Lower lobe of right lung (tissue), 2 donors: ENCODE results near the gene TRPM2. TPM values are rescaled to one million over a fixed set of nuclear protein-coding genes. Genes with fewer than 3 reads are reported as not detected.

ENCODE experiments used
- ATAC-seq, 2 donors: fragments of 200-7000 bp; cut with Tn5 transposase; one replicate each; pipeline ENCODE4 v1.9.1; 2020 to 2022; ENCODE audit warnings: mild to moderate bottlenecking in 2 of 2, moderate library complexity in 2 of 2
- DNase-seq: peaks from one replicate; pipeline ENCODE4 v3.0.0-alpha.2; 2020
- H3K27ac ChIP-seq: fragments of 200-600 bp; one replicate; pipeline ENCODE4 v1.8.0; 2022
- H3K27me3 ChIP-seq: fragments of 200-600 bp; one replicate; pipeline ENCODE4 v1.8.0; 2022; ENCODE audit warnings: low read depth
- H3K36me3 ChIP-seq: fragments of 200-600 bp; one replicate; pipeline ENCODE4 v1.8.0; 2022; ENCODE audit warnings: mild to moderate bottlenecking
- H3K4me1 ChIP-seq: fragments of 200-600 bp; one replicate; pipeline ENCODE4 v1.8.0; 2022
- H3K4me3 ChIP-seq: fragments of 200-600 bp; one replicate; pipeline ENCODE4 v1.8.0; 2022; ENCODE audit warnings: mild to moderate bottlenecking
- H3K9me3 ChIP-seq: fragments of 200-600 bp; one replicate; pipeline ENCODE4 v1.8.0; 2022
- intact Hi-C: fragments of 100-400 bp; cut with DNase I; formaldehyde crosslinking; loops from one replicate; pipeline ENCODE4 v1.11.0; 2022
- total RNA-seq: library from RNA; stranded (reverse); fragmentation: NEBNext Ultra II Directional; extraction: Animal tissue kit (Norgen Biotek cat#: 25700); gene quantifications from one replicate; pipeline ENCODE4 v1.2.1, GENCODE V29; 2021
- TF ChIP-seq, protein P1 (sequence below): fragments of 200-600 bp; IDR thresholded peaks from one replicate; pipeline ENCODE4 v1.8.0; 2022; ENCODE audit warnings: antibody characterized with exemption, mild to moderate bottlenecking
- donor health status: DM: no; HTN: yes; CAD: no; lungs with severe emphysema.

The TRPM2 gene
- total RNA-seq, 1 donor from 2014 or later = 17.9 TPM

DNA sequence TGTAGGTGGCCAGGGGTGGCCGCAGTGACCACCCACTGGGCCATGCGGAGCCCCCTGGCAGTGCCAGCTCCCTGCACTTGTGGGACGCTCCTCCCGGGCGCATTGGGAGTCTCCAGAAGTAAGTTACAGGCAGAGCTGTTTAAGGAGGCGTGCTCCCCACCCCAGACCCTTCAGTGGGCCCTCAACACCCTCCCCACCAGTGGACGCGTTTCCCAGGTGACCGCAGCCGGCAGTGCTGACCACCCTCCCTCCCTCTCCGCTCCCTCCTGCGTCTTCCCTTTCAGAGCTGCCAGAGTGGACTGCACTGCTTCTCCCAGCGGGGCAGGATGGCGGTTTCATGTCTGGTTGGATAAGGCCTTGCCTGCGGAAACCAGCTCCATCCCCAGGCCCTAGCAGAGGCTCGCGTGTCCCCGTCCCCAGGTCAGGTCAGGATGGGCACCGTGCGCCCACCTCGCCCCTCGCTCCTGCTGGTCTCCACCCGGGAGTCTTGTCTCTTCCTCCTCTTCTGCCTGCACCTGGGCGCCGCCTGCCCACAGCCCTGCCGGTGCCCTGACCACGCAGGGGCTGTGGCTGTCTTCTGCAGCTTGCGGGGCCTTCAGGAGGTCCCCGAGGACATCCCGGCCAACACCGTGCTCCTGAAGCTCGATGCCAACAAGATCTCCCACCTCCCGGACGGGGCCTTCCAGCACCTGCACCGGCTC, 102.9 kb downstream of the TRPM2 start:
- H3K27ac ChIP-seq = no peak overlapping the region

DNA sequence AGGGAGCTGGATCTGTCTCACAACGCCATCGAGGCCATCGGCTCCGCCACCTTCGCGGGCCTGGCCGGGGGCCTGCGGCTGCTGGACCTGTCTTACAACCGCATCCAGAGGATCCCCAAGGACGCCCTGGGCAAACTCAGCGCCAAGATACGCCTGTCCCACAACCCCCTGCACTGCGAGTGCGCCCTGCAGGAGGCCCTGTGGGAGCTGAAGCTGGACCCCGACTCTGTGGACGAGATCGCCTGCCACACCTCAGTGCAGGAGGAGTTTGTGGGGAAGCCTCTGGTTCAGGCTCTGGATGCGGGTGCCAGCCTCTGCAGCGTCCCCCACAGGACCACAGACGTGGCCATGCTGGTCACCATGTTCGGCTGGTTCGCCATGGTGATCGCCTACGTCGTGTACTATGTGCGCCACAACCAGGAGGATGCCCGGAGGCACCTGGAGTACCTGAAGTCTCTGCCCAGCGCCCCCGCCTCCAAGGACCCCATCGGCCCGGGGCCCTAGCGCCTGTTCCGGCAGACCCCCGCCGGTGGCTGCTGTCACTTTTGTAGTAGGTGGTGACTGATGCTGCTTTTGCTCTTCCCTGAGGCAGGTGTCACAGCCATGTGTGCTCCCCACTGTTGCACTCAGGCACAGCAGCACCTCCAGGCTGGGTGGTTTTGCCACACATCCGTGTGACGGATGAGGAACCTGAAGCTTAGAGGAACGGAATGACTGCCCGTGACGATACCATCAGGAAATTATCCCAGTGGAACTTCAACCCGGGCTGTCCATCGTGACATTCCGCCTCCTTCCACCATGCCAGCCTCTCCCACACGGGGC, 103.7 kb downstream of the TRPM2 start:
- no peak for ATAC-seq
- intact Hi-C loops = no loop called here
- Histone ChIP-seq H3K27me3 (no peaks in the 10 kb centered on the region), H3K27ac (no peak overlapping the region), H3K4me3 (no peak overlapping the region), H3K36me3 (no peaks in the 10 kb centered on the region), H3K9me3 (no peaks in the 10 kb centered on the region), H3K4me1 (peaks cover 11% of the 10 kb centered on the region)
- DNase-seq = peak; percentile 46
- TF ChIP-seq, protein P1, sequence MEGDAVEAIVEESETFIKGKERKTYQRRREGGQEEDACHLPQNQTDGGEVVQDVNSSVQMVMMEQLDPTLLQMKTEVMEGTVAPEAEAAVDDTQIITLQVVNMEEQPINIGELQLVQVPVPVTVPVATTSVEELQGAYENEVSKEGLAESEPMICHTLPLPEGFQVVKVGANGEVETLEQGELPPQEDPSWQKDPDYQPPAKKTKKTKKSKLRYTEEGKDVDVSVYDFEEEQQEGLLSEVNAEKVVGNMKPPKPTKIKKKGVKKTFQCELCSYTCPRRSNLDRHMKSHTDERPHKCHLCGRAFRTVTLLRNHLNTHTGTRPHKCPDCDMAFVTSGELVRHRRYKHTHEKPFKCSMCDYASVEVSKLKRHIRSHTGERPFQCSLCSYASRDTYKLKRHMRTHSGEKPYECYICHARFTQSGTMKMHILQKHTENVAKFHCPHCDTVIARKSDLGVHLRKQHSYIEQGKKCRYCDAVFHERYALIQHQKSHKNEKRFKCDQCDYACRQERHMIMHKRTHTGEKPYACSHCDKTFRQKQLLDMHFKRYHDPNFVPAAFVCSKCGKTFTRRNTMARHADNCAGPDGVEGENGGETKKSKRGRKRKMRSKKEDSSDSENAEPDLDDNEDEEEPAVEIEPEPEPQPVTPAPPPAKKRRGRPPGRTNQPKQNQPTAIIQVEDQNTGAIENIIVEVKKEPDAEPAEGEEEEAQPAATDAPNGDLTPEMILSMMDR = no peak

More for the DNA sequence above, 102.9 kb downstream of the TRPM2 start:
- Histone ChIP-seq H3K9me3 (no peaks in the 10 kb centered on the region), H3K4me1 (peaks cover 11% of the 10 kb centered on the region), H3K36me3 (no peaks in the 10 kb centered on the region), H3K27me3 (no peaks in the 10 kb centered on the region), H3K4me3 (peak overlapping the region; percentile 71)
- DNase-seq (peak; percentile 48), ATAC-seq (no peak)
- intact Hi-C loops = no loop called here
- TF ChIP-seq, protein P1 = no peak

DNA sequence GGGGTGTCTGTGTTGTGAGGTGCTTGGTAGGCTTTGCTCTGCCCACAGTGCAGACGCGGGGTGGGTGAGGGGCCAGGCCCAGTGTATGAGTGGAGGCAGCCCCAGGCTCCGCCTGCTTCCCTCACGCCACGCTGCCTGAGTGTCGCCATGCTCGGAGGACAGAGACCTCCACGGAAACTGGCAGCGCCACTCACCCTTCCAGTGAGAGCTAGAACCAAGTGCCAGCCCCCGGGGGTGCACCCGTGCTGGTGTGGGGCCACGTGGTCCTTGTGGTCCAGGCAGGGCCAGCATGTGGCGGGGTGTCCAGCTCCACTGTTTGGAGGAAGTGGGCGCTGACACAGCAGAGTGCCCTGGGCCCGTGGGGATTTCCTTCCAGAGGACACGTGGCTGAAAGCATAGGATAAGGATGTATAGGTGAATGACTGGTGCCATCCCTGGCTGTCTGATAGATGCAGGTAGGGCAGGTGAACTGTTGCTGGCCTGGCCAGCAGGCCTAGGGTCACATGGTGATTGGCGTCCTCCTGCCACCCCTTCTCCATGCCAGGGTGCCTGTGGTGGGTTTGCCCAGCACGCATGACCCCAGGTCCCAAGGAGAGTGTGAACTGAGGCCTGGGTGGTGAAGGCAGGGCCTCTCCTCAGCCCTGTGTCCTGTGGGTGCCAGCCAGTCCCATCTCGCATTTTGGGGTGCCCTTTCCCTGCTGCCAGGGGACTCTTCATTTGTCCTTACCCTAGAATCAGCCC, 105.7 kb downstream of the TRPM2 start:
- H3K27me3 ChIP-seq = peaks cover 3% of the 10 kb centered on the region
- TF ChIP-seq, protein P1 = no peak
- H3K4me3 ChIP-seq = no peak overlapping the region
- no peak for ATAC-seq
- no peak for DNase-seq
- intact Hi-C loops = no loop called here
- peaks cover 11% of the 10 kb centered on the region for H3K4me1 ChIP-seq
- no peaks in the 10 kb centered on the region for H3K9me3 ChIP-seq
- H3K36me3 ChIP-seq = no peaks in the 10 kb centered on the region
- no peak overlapping the region for H3K27ac ChIP-seq

GRCh38 chr21:44459712-44460440, 106.5 kb downstream of the TRPM2 start:
- TF ChIP-seq, protein P1 = no peak
- Histone ChIP-seq H3K27me3 (peaks cover 4% of the 10 kb centered on the region), H3K36me3 (no peaks in the 10 kb centered on the region), H3K4me1 (peaks cover 11% of the 10 kb centered on the region), H3K27ac (no peak overlapping the region), H3K9me3 (no peaks in the 10 kb centered on the region), H3K4me3 (no peak overlapping the region)
- DNase-seq (no peak), ATAC-seq (no peak)
- intact Hi-C loops = no loop called here

DNA sequence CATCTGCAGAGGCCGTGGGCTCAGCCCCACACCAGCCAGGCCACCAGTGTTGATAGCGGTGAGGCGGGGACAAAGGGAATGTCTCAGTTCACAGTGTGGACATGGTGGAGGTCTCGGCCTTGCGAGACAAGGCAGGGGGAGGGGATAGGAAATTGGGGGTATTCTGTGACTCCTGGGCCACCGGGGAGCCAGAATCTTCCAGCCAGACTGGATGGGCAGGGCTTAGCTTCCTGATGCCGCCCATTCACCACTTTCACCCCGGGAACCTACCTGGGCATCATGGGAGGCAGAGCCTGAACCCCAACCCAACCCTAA, 107.0 kb downstream of the TRPM2 start:
- TF ChIP-seq, protein P1 = no peak
- no peaks in the 10 kb centered on the region for H3K9me3 ChIP-seq

More for the DNA sequence above, 107.0 kb downstream of the TRPM2 start:
- H3K27ac ChIP-seq = no peak overlapping the region
- intact Hi-C loops = no loop called here
- ATAC-seq (no peak), DNase-seq (no peak)
- H3K36me3 ChIP-seq = no peaks in the 10 kb centered on the region
- H3K27me3 ChIP-seq = peaks cover 4% of the 10 kb centered on the region
- H3K4me1 ChIP-seq = peaks cover 11% of the 10 kb centered on the region
- no peak overlapping the region for H3K4me3 ChIP-seq
